ENCODE results near the gene GFOD2. TPM values are rescaled to one million over a fixed set of nuclear protein-coding genes. Genes with fewer than 3 reads are reported as not detected.

The GFOD2 gene
- total RNA-seq, 1 experiment from 2014 or later, result 23.9 TPM

DNA sequence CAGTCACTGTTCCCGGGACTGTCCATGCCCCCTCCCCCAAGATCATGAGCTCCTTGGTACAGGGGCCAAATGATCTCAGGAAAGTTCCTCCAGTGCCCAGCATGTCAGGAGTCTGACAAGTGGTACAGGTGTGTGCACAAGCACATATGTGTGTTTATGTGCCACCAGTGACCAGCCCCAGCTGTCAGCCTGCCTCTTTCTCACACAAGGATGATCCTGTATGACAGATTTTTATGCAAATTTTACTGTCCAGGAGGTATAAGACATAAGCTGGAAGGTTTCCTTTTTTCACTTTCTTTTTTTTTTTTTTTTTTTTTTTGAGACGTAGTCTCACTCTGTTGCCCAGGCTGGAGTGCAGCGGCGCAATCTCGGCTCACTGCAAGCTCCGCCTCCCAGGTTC, 31.4 kb upstream of the GFOD2 start:
- H3K4me3 Mint-ChIP-seq (ENCODE audit: low read depth, unreplicated experiment), result no peak overlapping the region
- no peaks in the 10 kb centered on the region for H3K9me3 Mint-ChIP-seq (ENCODE audit: low read depth, unreplicated experiment)
- H3K36me3 Mint-ChIP-seq (ENCODE audit: insufficient read depth, unreplicated experiment), result peaks cover 16% of the 10 kb centered on the region
- intact Hi-C loops (cut with micrococcal nuclease; ENCODE audit: unreplicated experiment), result no loop called here
- no peaks in the 10 kb centered on the region for H3K27me3 Mint-ChIP-seq (ENCODE audit: unreplicated experiment)
- TF ChIP-seq, protein P1, sequence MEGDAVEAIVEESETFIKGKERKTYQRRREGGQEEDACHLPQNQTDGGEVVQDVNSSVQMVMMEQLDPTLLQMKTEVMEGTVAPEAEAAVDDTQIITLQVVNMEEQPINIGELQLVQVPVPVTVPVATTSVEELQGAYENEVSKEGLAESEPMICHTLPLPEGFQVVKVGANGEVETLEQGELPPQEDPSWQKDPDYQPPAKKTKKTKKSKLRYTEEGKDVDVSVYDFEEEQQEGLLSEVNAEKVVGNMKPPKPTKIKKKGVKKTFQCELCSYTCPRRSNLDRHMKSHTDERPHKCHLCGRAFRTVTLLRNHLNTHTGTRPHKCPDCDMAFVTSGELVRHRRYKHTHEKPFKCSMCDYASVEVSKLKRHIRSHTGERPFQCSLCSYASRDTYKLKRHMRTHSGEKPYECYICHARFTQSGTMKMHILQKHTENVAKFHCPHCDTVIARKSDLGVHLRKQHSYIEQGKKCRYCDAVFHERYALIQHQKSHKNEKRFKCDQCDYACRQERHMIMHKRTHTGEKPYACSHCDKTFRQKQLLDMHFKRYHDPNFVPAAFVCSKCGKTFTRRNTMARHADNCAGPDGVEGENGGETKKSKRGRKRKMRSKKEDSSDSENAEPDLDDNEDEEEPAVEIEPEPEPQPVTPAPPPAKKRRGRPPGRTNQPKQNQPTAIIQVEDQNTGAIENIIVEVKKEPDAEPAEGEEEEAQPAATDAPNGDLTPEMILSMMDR (IDR thresholded peaks at IDR 0.05; ENCODE audit: unreplicated experiment), result no peak
- BruUV-seq (replicated peaks), result no TSS peak
- no peaks in the 10 kb centered on the region for H3K4me1 Mint-ChIP-seq (ENCODE audit: low read depth, unreplicated experiment)
- no peak overlapping the region for H3K27ac Mint-ChIP-seq (ENCODE audit: unreplicated experiment)
- no peak for DNase-seq
- CTCF ChIA-PET, result interaction anchor here (0.6 kb wide), 1 partner anchor 402 kb away, joined by 6 read pairs; no protein-coding TSS in a partner anchor

DNA sequence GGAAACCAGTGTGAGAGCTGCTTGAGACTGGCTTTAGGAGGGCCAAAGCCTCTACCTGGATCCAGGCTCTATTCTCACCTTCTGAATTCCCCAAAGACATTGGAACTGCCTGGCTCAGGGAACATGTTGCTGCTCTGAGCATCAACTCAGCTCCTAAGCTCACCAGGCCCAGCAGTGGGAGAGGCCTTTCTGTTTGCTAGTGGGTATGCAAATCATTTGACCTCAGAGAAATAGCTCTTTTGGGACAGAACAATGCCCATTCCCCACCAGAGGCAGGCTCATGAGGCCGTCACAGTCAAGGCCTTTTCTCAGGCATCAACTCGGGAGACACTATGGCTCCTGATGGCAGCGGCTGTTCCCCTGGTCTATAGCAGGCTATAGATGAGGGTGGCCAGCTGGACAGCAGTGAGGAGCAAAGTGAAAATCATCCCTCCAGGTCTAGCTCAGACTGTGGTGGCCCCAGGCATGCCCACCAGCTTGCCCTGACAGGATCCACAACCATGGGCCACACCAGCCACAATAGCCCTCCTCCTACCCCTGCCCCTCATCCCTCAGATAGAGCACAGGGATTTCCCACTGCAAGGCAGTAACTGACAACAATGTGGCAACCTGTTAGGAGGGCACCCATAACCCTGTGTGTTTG, 30.4 kb upstream of the GFOD2 start:
- intact Hi-C loops (cut with micrococcal nuclease; ENCODE audit: unreplicated experiment), result no loop called here
- Mint-ChIP-seq H3K27me3 (ENCODE audit: unreplicated experiment) (no peaks in the 10 kb centered on the region), H3K4me3 (ENCODE audit: low read depth, unreplicated experiment) (no peak overlapping the region), H3K9me3 (ENCODE audit: low read depth, unreplicated experiment) (no peaks in the 10 kb centered on the region), H3K4me1 (ENCODE audit: low read depth, unreplicated experiment) (no peaks in the 10 kb centered on the region), H3K27ac (ENCODE audit: unreplicated experiment) (no peak overlapping the region), H3K36me3 (ENCODE audit: insufficient read depth, unreplicated experiment) (peaks cover 16% of the 10 kb centered on the region)
- TF ChIP-seq, protein P1 (IDR thresholded peaks at IDR 0.05; ENCODE audit: unreplicated experiment), result no peak
- CTCF ChIA-PET, result interaction anchor here (0.6 kb wide), 2 partner anchors 67 to 403 kb away, joined by 3 to 6 read pairs; no protein-coding TSS in a partner anchor
- no peak for DNase-seq
- no TSS peak for BruUV-seq (replicated peaks)

DNA sequence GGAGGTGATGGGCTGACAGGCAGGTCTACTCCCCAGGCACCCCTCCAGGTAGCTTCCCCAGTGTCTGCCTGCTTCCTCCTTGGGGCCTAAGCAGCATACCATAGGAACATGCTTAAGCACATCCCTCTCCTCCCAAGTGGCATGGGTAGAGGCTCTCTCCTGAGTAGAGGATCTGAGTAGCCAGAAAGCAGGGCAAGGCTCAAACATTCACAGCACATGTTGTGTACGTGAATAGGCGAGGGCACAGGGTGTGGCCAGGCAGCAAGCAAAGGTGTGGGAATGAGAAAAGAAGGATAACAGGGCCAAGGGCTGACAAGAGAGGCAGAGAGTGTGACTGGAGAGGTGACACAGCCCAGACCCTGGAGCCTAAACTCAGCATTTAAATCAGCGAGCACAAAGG, 29.7 kb upstream of the GFOD2 start:
- H3K9me3 Mint-ChIP-seq (ENCODE audit: low read depth, unreplicated experiment), result no peaks in the 10 kb centered on the region
- TF ChIP-seq, protein P1 (IDR thresholded peaks at IDR 0.05; ENCODE audit: unreplicated experiment), result no peak
- no peaks in the 10 kb centered on the region for H3K27me3 Mint-ChIP-seq (ENCODE audit: unreplicated experiment)
- no peak for DNase-seq
- BruUV-seq (replicated peaks), result no TSS peak
- no peak overlapping the region for H3K4me3 Mint-ChIP-seq (ENCODE audit: low read depth, unreplicated experiment)
- H3K36me3 Mint-ChIP-seq (ENCODE audit: insufficient read depth, unreplicated experiment), result peaks cover 15% of the 10 kb centered on the region
- H3K27ac Mint-ChIP-seq (ENCODE audit: unreplicated experiment), result no peak overlapping the region
- intact Hi-C loops (cut with micrococcal nuclease; ENCODE audit: unreplicated experiment), result no loop called here
- CTCF ChIA-PET, result interaction anchor here (0.6 kb wide), 1 partner anchor 68 kb away, joined by 3 read pairs; no protein-coding TSS in a partner anchor
- H3K4me1 Mint-ChIP-seq (ENCODE audit: low read depth, unreplicated experiment), result no peaks in the 10 kb centered on the region

DNA sequence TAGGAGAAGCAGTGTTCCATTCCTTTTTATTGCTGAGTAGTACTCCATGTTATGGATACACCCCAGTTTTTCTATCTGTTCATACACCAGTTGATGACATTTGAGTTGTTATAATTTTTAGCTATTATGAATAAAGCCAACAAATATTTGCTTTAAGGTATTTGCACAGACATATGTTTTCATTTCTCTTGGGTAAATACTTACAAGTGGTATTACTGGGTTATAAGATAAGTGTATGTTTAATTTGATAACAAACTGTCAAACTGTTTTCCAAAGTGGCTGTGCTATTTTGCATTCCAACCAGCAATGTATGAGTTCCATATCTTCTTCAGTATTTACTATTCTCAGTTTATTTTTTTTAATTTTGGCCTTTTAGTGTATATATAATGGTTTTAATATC, 27.7 kb upstream of the GFOD2 start:
- BruUV-seq (replicated peaks), result no TSS peak
- CTCF ChIA-PET, result no interaction called here
- Mint-ChIP-seq H3K27ac (ENCODE audit: unreplicated experiment) (no peak overlapping the region), H3K4me3 (ENCODE audit: low read depth, unreplicated experiment) (no peak overlapping the region), H3K4me1 (ENCODE audit: low read depth, unreplicated experiment) (no peaks in the 10 kb centered on the region), H3K36me3 (ENCODE audit: insufficient read depth, unreplicated experiment) (peaks cover 8% of the 10 kb centered on the region), H3K9me3 (ENCODE audit: low read depth, unreplicated experiment) (no peaks in the 10 kb centered on the region), H3K27me3 (ENCODE audit: unreplicated experiment) (no peaks in the 10 kb centered on the region)
- intact Hi-C loops (cut with micrococcal nuclease; ENCODE audit: unreplicated experiment), result no loop called here
- DNase-seq, result no peak
- TF ChIP-seq, protein P1 (IDR thresholded peaks at IDR 0.05; ENCODE audit: unreplicated experiment), result no peak
